Stimulated activated CD4-positive, alpha-beta T cell treated with anti-CD3 and anti-CD28 coated beads, Interleukin-15, amount 100 ng/mL, for 1 hour (primary cell): ENCODE data around the gene FOXR1.
A peak's percentile ranks its signal among the peaks of the same experiment; 100 is the strongest.

ENCODE experiments used
- DNase-seq, 2 donors: peaks; one replicate each; pipeline ENCODE4 v3.0.0-alpha.2; 2020; ENCODE audit warnings: low read depth in 1 of 2, low spot score in 1 of 2

The FOXR1 gene, protein sequence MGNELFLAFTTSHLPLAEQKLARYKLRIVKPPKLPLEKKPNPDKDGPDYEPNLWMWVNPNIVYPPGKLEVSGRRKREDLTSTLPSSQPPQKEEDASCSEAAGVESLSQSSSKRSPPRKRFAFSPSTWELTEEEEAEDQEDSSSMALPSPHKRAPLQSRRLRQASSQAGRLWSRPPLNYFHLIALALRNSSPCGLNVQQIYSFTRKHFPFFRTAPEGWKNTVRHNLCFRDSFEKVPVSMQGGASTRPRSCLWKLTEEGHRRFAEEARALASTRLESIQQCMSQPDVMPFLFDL

DNA sequence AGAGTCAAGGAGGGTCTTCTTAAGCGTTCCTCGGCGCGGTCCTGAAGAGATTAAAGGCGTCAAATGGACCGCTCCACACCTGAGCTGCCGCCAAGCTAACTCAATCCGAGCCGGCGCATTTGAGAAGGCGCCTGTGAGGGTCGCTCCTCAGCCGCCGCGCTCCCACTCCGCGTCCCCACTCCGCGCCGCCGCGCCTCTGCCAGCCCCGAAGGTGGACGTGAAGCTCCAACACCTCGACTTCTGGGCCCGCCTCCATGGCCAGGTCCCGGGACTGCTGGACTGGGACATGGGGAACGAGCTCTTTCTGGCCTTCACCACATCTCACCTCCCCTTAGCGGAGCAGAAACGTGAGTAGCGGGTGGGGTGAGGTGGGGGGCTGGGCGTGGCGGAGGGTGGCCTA lies at the start of gene FOXR1:
Gene FOXR1 (plus strand): TSS at position 116 of the 400 bp plus-strand sequence. CDS start 171 bp downstream, at position 287.
- no peak for DNase-seq

DNA sequence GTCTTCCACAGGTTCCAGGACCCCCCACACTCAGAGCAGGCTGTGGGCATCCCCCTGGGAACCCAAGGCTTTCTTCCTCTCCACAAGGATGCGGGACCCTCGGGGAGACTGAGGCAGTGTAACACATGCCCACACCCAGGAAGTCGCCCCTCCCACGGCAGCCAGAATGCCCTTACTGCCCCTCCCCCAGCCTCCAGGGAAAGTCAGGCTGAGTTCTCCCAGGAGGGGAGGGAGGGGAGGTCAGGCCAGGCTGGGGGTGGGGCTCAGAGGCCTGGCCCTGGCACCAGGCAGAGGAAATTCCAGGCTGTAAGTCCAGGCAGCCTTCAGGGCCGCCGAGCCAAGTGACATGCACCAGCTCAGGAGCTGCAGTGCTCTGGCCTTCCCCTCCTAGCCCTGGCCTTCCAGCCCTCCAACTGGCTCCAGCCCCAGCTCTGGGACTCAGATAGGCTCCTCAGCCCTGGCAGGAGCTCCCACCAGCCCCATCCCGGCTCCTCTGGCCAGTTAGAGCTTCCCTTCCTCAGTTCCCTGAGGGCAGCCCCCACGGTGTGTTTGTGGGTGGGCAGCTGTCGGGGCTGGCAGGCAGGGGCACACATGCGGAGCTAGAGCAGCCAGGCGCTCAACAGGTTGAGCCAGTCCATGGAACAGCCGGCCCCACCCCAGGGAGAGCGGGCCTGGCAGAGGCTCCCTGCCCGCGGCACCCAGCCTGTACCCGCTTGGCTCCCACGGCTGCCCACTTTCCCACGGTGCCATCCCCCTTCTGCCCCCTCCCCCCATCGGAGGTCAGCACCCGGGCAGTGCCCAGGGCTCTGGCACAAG lies 49.4 kb upstream of the FOXR1 start:
- DNase-seq, result no peak

DNA sequence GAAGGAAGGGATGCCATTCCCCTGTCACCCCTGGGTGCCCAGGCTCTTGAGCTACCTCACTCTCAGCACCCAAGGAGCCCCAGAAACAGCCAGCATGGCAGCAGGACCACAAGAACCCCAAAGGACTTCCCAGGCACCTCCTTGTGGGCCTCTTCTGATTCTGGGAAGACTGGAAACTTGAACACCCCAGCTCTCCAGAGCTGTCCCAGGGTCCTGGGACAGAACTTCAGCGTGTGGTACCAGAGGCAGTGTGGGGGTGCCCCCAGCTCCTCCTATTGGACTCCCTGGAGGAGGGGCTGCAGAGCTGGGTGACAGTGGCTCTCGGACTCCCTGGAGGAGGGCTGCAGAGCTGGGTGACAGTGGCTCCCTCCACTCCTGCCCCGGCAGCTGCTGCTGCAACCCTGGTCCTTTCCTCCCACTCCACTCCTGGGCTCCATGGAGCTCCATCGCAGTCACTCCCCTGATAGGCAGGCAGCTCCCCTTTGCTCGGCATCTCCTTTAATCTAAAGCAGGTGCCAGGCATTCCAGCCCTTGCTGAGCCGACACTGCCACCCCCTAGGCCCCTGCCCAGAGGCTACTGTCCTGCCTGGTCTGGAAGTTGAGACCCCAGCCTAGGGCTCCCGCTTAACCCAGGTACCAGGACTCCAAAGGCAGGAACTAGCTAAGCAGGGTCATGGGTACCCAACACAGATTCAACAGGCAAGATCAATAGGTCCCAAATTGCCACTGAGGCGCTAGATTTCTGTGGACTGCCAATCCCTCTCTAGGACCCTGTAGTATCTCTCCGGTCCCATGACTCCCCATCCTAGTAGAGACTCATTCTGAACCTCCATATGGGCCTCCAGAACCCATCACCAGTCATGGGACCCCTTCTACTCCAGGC lies 48.6 kb upstream of the FOXR1 start:
- DNase-seq, result no peak

DNA sequence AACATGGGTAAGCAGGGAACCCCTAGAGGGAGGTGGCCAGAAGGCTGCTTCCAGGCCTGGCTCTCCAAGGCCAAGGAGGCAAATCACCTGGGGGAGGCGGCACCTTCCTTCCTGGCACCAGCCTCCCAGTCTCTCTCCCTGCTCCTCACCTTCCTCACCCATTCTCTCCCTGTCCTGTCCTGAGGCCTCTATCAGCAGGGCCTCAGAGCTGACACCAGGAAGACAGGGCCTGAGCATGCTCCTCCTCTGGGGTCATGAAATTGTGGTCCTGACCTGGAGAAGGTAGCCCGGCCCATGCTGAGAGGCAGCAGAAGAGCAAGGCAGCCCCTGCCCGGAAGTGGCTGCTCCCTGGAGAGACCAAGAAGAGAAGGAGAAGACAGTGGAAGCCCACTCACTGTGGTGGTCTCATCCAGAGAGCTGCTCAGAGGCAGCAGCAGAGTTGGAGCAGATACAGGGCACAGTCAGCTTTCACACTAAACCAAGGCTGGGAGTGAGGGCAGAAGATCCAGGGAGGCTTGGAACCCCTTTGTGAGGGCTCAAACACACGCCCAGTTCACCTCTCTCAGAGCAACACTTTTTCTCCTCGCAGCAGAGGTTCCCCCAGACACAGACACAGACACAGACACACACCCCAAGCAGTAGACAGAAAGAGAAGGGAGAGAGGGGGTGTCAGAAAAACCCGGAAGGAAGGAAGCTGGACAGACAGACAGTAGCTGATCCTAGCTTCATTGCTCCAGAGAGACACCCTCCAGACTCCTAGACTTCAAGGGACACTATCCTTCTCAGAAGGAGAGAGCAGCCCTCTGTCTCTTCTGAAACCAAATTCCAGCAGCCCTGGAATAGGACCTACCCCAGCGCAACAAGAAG lies 47.6 kb upstream of the FOXR1 start:
- DNase-seq, result no peak

DNA sequence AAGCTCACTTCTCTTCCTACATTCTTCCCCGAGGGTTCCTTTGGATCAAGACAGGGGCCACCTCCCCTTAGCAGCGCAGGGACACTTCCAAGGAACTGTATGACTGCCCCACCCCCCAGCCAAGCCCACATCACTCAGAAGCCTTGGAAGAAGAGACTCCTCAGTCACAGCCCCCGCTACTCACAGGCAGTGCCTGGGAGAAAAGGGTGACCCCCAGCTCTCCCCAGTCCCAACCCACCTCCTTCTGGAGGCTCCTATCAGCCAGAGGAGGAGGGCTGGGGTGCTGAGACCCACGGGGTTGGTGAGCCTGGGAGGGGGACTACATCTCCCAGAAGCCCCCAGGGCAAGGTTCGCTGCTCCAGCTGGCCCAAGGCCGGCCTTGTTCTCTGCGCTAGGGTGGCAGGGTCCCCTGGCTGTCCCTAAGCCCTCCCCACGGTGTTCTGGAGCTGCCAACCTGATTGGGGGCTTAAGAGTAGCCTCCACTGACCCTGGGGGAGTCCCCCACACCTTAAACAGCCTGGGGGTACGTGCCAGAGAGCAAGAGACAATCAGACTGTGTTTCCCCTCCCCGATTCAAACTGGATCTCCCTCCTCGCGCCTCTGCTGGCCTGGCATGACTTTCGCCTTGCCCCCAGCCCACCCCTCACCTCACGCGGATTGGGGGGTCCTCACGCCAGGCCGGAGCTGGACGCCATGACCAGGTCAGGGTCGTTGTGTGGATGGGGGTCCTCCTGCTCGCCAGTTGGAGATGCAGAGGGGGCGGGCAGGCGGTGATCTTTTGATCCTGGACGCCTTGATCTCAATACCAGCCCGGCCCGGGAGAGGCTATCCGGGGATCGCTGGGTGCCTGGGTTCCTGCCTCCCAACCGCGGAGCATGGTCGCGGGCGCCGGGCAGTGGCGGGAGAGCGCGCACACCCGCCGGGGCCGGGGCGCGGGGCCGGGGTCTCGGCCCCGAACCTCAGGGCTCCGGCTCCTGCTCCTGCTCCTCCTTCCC lies 46.7 kb upstream of the FOXR1 start:
- DNase-seq, result no peak

DNA sequence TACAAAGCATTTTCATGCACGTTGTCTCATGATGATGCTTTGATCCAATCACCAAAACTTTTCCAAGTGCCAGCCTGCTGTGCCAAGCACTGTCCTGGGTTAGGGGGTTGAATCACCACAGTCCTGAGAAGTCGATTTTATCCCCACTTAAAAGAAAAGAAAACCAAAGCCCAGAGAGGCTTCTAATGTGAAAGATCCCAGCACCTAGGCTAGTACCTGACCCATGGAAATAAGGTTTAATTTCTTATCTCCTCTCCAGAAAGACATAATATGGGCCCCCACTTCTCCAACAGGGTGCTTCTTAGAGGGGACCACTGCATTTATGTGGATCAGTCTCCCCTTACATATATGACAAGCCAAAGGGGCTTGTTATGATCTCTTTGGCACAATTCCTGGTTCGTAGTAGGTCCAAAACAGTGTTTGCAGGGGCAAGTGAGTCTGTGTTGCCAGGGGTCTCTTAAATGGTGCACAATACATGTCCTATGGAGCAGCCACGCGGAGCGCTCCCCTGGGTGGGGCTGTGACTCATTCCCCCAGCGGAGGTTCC lies 43.9 kb upstream of the FOXR1 start:
- DNase-seq, result no peak

DNA sequence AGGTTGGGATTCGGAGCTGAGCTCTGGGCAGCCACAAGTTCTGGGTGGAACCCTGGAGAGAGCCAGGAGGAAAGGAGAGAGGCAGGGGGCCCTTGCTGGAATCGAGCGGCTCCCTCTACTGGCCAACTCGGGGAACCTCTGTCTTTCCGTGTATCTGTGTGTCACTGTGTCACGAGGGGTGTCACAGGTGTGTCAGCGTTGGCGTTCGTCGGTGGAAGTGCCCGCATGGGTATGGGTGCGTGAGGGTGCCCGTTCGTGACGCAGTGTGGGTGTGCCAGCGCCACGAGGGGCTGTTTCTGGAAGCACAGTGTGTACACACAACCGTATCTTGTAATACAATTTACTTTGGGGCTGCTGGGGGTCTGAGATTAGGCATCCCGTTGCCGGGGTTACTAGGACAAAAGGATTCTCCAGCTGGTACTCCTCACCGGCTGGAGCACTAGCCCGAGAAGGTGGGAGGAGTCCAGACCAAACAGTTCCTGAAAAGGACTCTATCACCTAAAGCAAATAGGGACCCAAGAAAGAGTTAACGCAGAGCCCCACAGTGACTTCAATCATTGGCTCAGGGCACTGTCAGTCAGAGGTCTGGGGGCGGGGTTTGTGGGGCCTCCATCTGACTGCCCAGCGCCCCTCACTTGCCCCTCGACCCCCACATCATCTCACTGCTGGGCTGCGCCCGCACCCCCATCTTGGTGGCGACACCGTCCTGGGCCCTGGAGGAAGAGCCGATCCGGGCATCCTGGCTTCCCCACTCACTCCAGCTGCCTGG lies 43.3 kb upstream of the FOXR1 start:
- DNase-seq, result peak; percentile 86

DNA sequence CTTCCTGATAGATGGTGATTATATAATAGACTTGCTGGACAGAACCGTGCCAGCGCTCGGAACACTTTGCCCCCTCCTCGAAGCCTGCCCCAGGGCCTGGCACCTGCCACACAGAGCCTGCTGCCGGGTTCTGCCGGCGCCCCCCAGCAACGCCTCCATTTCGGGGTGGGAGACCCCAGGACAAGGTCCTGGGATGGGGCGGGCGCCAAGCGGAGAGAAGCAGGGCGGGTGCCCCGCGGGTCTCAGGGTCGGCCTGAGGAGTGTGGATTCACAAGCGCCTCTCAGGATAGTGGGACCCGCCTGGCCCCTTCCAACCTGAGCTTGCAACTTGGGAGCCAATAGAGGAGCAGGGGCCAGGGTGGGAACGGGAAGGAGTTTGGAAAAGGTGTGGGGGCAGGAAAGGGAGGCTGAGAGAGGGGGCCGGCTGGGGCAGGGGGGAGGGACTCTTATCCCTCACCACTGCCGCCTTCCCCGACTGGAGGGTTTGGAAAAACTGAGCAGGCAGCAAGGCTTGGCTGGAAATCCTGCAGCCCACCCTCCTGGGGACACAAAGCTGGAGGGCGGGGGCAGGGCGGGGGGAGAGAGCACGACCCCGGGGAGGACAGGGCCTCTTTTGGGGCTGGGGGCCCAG lies 42.6 kb upstream of the FOXR1 start:
- DNase-seq, result no peak

DNA sequence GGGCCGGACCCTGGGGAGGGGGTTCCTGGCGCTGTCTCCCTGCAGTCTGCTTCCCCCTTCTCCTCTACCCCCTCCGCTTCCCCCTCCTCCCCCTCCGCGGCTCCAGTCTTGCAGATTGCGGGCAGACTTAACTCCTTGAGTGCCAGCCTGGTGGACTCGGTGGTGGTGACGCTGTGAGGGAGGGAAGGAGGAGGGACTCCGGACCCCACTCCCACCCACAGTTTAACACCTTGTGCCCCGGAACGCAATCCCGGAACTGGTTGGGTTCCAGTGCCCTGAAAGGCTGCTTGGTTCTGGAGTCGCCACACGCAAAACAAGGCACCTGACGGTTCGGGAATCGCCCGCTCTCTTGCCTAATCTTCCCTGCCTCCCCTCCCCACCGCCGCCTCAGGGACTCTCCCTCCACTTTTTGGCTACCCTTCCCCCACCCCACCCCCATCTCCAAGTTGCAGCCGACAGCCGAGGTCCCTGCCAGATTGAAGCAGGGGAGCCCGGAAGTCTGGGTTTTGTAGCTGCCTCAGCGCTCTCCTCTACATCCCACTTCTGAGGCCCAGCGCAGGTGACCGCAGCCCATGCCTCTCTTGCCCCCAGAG lies 42.0 kb upstream of the FOXR1 start:
- DNase-seq, result peak in 1 of 2 donors; percentile 49

DNA sequence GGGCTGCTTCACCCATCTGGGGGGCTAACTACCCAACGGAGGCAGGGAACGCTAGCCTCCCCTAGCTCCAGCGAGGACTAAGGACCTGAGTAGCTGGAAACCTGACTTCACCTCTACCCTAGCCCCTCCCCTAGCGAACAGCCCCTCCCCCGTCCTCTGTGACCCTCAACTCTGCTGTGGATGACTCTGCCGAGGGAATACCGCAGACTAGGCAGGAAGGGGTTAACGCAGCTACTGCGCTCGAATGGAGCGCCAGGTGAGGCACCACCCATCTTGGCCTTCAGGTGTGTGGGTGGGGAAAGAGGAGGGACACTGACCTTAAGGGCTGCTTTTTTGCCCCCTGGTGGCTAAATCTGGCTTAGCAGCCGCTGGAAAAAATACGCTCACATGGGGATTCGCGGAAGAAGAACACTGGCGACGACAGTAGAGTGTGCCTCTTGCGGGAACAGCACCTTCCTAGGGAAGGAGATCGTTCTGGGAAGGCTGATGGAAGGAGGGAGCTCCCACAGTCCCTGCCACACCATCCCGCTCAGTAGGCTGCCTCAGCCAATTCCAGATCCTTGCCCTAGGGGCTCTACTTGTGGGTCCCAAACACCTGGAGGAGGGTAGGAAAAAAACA lies 41.4 kb upstream of the FOXR1 start:
- peak; percentile 74 to 75 for DNase-seq

DNA sequence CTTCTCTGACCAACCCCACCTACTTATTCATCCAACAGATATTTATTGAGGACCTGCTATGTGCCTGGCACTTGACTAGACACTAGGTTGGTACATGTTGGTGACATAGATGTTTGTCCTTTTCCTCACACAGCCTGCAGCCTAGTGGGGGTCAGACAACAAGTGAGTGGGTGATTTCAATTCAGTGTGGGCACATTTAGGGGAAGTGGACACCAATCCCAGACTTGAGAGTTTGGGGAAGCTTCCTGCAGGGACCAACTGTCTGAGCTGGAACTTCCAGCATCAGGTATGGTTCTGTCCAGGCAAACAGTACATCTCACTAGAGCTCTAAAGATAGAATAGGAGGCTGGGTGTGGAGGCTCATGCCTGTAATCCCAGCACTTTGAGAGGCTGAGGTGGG lies 40.0 kb upstream of the FOXR1 start:
- no peak for DNase-seq

DNA sequence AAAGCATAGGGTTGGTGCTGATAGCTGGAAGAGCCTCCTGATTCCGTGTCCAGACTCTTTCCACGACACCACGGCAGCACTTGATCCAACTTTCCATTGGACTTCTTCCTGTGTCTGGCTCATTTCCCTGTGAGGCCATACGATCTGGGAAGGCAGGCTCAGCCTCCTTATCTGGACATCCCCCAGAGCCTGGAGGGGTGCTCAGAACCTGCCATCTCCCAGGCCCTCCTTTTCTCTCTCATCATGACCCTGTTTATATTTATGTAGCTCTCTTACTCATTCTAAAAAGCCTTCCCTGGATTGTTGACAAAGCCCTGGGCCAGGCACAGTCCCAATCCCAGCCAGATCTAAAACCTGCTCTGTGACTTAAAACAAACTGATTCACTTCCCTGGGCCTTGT lies 38.1 kb upstream of the FOXR1 start:
- no peak for DNase-seq

DNA sequence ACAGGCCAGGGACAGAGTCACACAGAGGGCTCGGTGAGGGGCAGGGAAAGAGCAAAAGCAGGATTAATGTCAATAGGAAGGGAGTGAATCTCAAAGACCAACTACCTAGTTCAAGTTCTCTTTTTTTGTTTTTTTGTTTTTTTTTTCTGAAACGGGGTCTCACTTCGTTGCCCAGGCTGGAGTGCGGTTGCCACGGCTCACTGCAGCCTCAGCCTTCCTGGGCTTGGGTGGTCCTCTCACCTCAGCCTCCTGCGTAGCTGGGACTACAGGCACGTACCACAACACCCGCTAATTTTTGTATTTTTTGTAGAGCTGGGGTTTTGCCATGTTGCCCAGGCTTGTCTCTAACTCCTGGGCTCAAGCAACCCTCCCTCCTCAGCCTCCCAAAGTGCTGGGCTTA lies 36.2 kb upstream of the FOXR1 start:
- no peak for DNase-seq

DNA sequence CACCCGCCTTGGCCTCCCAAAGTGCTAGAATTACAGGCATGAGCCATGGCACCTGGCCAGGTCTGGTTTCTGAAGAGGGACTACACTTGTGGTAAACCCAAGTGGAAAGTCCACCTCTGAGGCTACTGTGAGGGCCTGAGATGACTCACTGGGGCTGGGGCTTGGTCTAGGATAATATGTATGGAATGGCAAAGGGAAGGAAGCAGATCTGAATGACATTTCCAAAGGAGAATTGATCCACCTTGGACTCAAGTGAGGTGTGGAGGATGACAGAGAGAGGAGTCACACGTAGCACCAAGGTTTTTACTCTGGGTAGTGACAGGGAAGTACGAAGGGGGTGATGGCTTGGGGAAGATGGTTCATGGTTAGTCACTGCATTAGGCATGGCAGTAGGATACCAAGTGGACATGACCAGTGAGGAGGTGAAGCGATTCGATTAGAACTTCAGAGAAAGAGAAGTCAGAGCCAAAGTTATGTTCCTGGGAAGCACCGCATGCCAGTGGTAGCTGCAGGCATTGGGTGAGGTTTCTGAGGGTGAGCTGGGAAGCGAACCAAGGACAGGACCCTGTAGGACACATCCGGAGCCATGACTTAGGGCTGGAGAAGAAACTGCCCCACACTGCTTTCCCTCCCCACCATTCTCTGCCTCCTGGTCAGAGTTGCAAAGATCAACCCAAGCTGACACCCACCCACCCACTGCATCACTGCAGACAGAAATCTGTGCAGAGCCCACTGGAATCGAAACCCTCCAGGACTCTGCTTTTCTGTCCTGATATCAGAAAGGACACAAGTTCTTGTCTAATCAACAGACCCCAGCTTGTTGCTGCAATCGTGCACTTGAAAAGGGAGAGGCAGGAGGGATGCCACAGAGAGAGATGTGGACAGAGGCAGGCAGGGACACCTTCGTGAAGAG lies 32.8 kb upstream of the FOXR1 start:
- no peak for DNase-seq

DNA sequence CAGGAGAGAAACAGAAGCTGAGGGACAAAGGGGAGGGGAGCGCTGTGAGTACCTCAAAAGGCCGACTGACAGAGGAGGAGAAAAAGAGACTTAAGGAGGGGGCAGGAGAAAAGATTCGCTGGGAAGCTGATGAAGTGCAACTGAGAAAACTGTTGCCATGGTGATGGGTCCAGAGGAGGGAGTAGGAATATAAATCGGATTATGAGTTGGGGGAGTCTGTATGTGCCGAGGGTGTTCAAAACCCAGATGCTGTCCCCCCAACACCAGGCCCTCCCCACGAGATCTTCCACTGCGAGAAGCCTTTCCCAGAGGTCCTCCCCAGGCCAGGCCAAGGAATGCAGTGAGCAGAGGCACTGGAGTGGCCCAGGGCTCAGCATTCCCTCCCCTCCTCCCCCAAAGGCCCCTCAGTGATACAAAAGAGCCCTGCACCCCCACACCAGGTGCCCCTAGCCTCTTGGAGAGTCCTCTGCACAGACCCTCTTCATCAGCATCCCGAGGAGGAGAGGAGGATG lies 32.1 kb upstream of the FOXR1 start:
- no peak for DNase-seq
